K562 (cell line): ENCODE measurements around the gene NRM. TPM values are rescaled to one million over a fixed set of nuclear protein-coding genes. Genes with fewer than 3 reads are reported as not detected.

Source experiments
- CBFA2T2 ChIP-seq: fragments of 450-650 bp; conservative IDR thresholded peaks from 2 replicates; pipeline ENCODE4 v1.6.1; 2017; ENCODE audit warnings: mild to moderate bottlenecking
- CREBBP ChIP-seq: IDR thresholded peaks from one replicate; pipeline ENCODE4 v1.6.1; 2012; ENCODE audit warnings: low read depth, mild to moderate bottlenecking, control low read depth, inconsistent platforms, low read length
- FOSL1 ChIP-seq: fragments of 200-800 bp; sonication (Bioruptor generic); conservative IDR thresholded peaks from 2 replicates; pipeline ENCODE4 v1.6.1; 2016; ENCODE audit warnings: missing genetic modification characterization, missing compliant biosample characterization
- FOXA3 ChIP-seq, 2 experiments: fragments of 450-650 bp in 1 of 2; sonication (generic) in 1 of 2; formaldehyde crosslinking; IDR thresholded peaks in 1 of 2; conservative IDR thresholded peaks in 1 of 2; 2 replicates each; pipeline versions ENCODE4 v1.4.0 to v1.8.0; 2020 to 2022; ENCODE audit warnings: mild to moderate bottlenecking in 2 of 2, missing genetic modification reagents in 1 of 2
- FOXK1 ChIP-seq: sonication (generic); formaldehyde crosslinking; IDR thresholded peaks from 2 replicates; pipeline ENCODE4 v1.8.0; 2022; ENCODE audit warnings: missing genetic modification reagents, mild to moderate bottlenecking, borderline replicate concordance
- HEY1 ChIP-seq: fragments of 250-450 bp; sonication (Bioruptor Pico); IDR thresholded peaks from 2 replicates; pipeline ENCODE4 v1.5.0; 2020; ENCODE audit warnings: mild to moderate bottlenecking, moderate library complexity, borderline replicate concordance
- NCOA4 ChIP-seq: fragments of 450-650 bp; IDR thresholded peaks from 2 replicates; pipeline ENCODE4 v1.6.1; 2018; ENCODE audit warnings: mild to moderate bottlenecking; ENCODE audit not compliant: partially characterized antibody
- POLR3A ChIP-seq: IDR thresholded peaks from 2 replicates; pipeline ENCODE4 v1.6.1; 2011; ENCODE audit warnings: borderline replicate concordance, mild to moderate bottlenecking, moderate library complexity; ENCODE audit not compliant: insufficient read length, insufficient read depth; ENCODE audit errors: extremely low read depth
- PTRF ChIP-seq: fragments of 450-650 bp; IDR thresholded peaks from 2 replicates; pipeline ENCODE4 v1.6.1; 2016; ENCODE audit warnings: mild to moderate bottlenecking, missing genetic modification characterization, missing compliant biosample characterization
- PTTG1 ChIP-seq: fragments of 450-650 bp; IDR thresholded peaks from 2 replicates; pipeline ENCODE4 v1.6.1; 2016; ENCODE audit warnings: low read depth, mild to moderate bottlenecking, missing genetic modification characterization, missing compliant biosample characterization
- REST ChIP-seq, 2 experiments: fragments of 450-650 bp; formaldehyde crosslinking in 1 of 2; IDR thresholded peaks; 2 replicates each; pipeline versions ENCODE4 v1.4.0 to v1.6.1; 2014 to 2020; ENCODE audit warnings: mild to moderate bottlenecking in 2 of 2, borderline replicate concordance in 1 of 2, low read depth in 1 of 2
- THRAP3 ChIP-seq: fragments of 450-650 bp; IDR thresholded peaks from 2 replicates; pipeline ENCODE4 v1.6.1; 2016; ENCODE audit warnings: mild to moderate bottlenecking, inconsistent platforms, borderline replicate concordance
- ZNF133 ChIP-seq: fragments of 250-450 bp; sonication (Bioruptor Pico); IDR thresholded peaks from 2 replicates; pipeline ENCODE4 v1.4.0; 2020; ENCODE audit warnings: mild to moderate bottlenecking
- ZNF431 ChIP-seq: sonication (generic); formaldehyde crosslinking; IDR thresholded peaks from 2 replicates; pipeline ENCODE4 v1.8.0; 2022; ENCODE audit warnings: mild to moderate bottlenecking, missing genetic modification reagents
- polyA plus RNA-seq, 8 experiments: library from polyadenylated mRNA; depleted of rRNA in 4 of 8; stranded (reverse) in 5 of 8; unstranded in 3 of 8; fragments of >200 nt; fragmentation: Nextera tagmentation in 2 of 8; fragmentation: Illumina TruSeq in 1 of 8; extraction: Ambion mirVana in 2 of 8; extraction: Trizol in 1 of 8; gene quantifications; 2 replicates each; pipeline versions ENCODE4 v1.2.1 to v1.2.3, GENCODE V29; 2011 to 2014; ENCODE audit warnings: inconsistent platforms in 1 of 8, missing spikeins in 1 of 8
- total RNA-seq, 7 experiments: library from RNA; depleted of rRNA in 6 of 7; stranded (reverse); fragments of >200 nt in 6 of 7; fragmentation: Illumina TruSeq in 2 of 7; extraction: Trizol in 2 of 7; gene quantifications; 2 replicates each; pipeline versions ENCODE4 v1.2.1 to v1.2.3, GENCODE V29; 2011 to 2021; ENCODE audit warnings: low replicate concordance in 1 of 7
- TF ChIP-seq, protein P1 (sequence below): fragments of 250-450 bp; sonication (Bioruptor Pico); IDR thresholded peaks from 2 replicates; pipeline ENCODE4 v1.5.0; 2021
- TF ChIP-seq, protein P2 (sequence below): IDR thresholded peaks from 2 replicates; pipeline ENCODE4 v1.6.1; 2012; ENCODE audit warnings: low read depth, low read length, improper control_type of control experiment, borderline replicate concordance
- TF ChIP-seq, protein P3 (sequence below): sonication (generic); formaldehyde crosslinking; IDR thresholded peaks from 2 replicates; pipeline ENCODE4 v1.8.0; 2022; ENCODE audit warnings: missing genetic modification reagents, mild to moderate bottlenecking, moderate library complexity, borderline replicate concordance

The NRM gene
- total and polyA plus RNA-seq, 9 of the 15 experiments (the other 6 are each of a cell fraction or from before 2014, with no cell fraction given) = 9.7 to 58.2 (median 18.1) TPM

DNA sequence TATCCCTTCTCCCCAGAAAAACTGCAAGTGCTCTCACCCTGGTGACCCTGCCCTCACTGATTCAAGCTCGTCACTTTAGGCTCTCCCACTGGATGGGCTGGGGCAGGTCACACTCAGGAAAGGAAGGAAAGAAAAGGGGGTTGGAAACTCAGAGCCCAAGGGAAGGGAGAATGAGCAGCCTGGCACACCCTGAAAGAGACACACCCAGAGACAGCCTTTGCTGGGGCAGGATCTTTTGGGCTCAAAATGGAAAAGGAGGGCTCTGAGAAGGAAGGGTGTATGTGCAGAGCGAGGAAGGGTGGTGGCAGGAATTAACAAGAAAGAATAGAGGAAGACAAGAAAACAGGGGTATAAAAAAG lies 6.8 kb downstream of the NRM start (continued):
- TF ChIP-seq FOXA3 (CRISPR knock-in tag; conservative IDR thresholded peaks at IDR 0.05 in 1 of 2, IDR thresholded peaks at IDR 0.05 in 1 of 2) = no peak
- TF ChIP-seq, protein P1, sequence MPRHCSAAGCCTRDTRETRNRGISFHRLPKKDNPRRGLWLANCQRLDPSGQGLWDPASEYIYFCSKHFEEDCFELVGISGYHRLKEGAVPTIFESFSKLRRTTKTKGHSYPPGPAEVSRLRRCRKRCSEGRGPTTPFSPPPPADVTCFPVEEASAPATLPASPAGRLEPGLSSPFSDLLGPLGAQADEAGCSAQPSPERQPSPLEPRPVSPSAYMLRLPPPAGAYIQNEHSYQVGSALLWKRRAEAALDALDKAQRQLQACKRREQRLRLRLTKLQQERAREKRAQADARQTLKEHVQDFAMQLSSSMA (CRISPR knock-in tag) = no peak
- TF ChIP-seq THRAP3 = no peak
- TF ChIP-seq NCOA4 = no peak
- no peak for TF ChIP-seq HEY1
- TF ChIP-seq, protein P2, sequence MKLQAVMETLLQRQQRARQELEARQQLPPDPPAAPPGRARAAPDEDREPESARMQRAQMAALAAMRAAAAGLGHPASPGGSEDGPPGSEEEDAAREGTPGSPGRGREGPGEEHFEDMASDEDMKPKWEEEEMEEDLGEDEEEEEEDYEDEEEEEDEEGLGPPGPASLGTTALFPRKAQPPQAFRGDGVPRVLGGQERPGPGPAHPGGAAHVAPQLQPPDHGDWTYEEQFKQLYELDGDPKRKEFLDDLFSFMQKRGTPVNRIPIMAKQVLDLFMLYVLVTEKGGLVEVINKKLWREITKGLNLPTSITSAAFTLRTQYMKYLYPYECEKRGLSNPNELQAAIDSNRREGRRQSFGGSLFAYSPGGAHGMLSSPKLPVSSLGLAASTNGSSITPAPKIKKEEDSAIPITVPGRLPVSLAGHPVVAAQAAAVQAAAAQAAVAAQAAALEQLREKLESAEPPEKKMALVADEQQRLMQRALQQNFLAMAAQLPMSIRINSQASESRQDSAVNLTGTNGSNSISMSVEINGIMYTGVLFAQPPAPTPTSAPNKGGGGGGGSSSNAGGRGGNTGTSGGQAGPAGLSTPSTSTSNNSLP = no peak
- TF ChIP-seq REST (IDR thresholded peaks at IDR 0.05; ENCODE audit: borderline replicate concordance) = no peak
- no peak for TF ChIP-seq REST (CRISPR knock-in tag; IDR thresholded peaks at IDR 0.05; ENCODE audit: low read depth)
- no peak for TF ChIP-seq FOXK1 (CRISPR knock-in tag)
- TF ChIP-seq, protein P3, sequence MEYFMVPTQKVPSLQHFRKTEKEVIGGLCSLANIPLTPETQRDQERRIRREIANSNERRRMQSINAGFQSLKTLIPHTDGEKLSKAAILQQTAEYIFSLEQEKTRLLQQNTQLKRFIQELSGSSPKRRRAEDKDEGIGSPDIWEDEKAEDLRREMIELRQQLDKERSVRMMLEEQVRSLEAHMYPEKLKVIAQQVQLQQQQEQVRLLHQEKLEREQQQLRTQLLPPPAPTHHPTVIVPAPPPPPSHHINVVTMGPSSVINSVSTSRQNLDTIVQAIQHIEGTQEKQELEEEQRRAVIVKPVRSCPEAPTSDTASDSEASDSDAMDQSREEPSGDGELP (CRISPR knock-in tag) = peak; percentile 2; the same call in 1 of the 2 replicates
- no peak for TF ChIP-seq PTRF (tag)
- no peak for TF ChIP-seq ZNF431
- TF ChIP-seq POLR3A = no peak
- no peak for TF ChIP-seq CBFA2T2
- TF ChIP-seq PTTG1 = no peak
- TF ChIP-seq ZNF133 (CRISPR knock-in tag) = no peak
- no peak for TF ChIP-seq CREBBP
- TF ChIP-seq FOSL1 (tag) = no peak
